ENCODE data around the gene MST1R. TPM values are rescaled to one million over a fixed set of nuclear protein-coding genes. Genes with fewer than 3 reads are reported as not detected.

The MST1R gene
- total RNA-seq, 1 experiment from 2014 or later = 39.0 TPM

DNA sequence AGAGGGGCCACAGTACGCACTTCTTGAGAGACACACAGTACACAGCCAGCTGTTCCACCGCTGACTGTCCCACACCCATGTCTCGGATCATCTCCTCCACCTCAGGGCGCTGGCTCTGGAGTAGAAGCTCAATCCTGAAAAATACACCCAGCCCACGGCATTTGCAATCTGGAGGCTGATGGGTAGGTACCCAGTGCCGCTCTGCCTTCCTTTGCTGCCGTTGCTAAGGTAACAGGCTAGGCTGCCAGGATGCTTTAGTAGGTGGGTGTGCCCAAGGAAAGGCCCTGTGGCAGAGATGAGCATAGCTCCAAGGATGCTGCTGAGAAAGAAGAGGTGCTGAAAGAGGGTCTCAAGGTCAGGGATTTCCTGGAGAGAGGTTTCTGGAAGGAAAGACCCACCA, 61.9 kb downstream of the MST1R start:
- no TSS peak for BruUV-seq (replicated peaks)
- no peak overlapping the region for H3K4me2 ChIP-seq (ENCODE audit: low read length)
- CTCF ChIA-PET = interaction anchor here (0.7 kb wide), 1 partner anchor 64 kb away, joined by 3 read pairs; no protein-coding TSS in a partner anchor
- no peaks in the 10 kb centered on the region for H3F3A ChIP-seq (ENCODE audit: low read length, unreplicated experiment)
- H3K36me3 ChIP-seq (ENCODE audit: low read depth, low read length) = peaks cover 47% of the 10 kb centered on the region
- no peak overlapping the region for H2AFZ ChIP-seq (ENCODE audit: low read length)
- POLR2A ChIA-PET (ENCODE audit: unreplicated experiment) = no interaction called here
- no peak overlapping the region for H3K27ac ChIP-seq (ENCODE audit: low read length)
- H3K9ac ChIP-seq (ENCODE audit: low read length) = no peak overlapping the region
- H3K9me3 ChIP-seq (ENCODE audit: low read length) = no peaks in the 10 kb centered on the region
- intact Hi-C loops (cut with micrococcal nuclease) = loop anchor here (1.0 kb wide), 1 partner anchor 64 kb away; no protein-coding TSS in a partner anchor
- no peak overlapping the region for H3K4me3 ChIP-seq (ENCODE audit: low read length)
- DNase-seq (no peak), ATAC-seq (no peak)
- TF ChIP-seq, protein P1, sequence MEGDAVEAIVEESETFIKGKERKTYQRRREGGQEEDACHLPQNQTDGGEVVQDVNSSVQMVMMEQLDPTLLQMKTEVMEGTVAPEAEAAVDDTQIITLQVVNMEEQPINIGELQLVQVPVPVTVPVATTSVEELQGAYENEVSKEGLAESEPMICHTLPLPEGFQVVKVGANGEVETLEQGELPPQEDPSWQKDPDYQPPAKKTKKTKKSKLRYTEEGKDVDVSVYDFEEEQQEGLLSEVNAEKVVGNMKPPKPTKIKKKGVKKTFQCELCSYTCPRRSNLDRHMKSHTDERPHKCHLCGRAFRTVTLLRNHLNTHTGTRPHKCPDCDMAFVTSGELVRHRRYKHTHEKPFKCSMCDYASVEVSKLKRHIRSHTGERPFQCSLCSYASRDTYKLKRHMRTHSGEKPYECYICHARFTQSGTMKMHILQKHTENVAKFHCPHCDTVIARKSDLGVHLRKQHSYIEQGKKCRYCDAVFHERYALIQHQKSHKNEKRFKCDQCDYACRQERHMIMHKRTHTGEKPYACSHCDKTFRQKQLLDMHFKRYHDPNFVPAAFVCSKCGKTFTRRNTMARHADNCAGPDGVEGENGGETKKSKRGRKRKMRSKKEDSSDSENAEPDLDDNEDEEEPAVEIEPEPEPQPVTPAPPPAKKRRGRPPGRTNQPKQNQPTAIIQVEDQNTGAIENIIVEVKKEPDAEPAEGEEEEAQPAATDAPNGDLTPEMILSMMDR (conservative IDR thresholded peaks at IDR 0.05; ENCODE audit: low read depth, low read length) = no peak
- TF ChIP-seq EZH2phosphoT487 (IDR thresholded peaks at IDR 0.05; ENCODE audit: borderline replicate concordance, low read length) = no peak
- no peak for TF ChIP-seq EZH2 (IDR thresholded peaks at IDR 0.05; ENCODE audit: low read length, unreplicated experiment)
- H3K27me3 ChIP-seq (ENCODE audit: low read length) = no peaks in the 10 kb centered on the region
- H3K79me2 ChIP-seq (ENCODE audit: low read length) = no peaks in the 10 kb centered on the region
- no peaks in the 10 kb centered on the region for H4K20me1 ChIP-seq (ENCODE audit: low read length)
- no peaks in the 10 kb centered on the region for H3K9me2 ChIP-seq (replicated peaks; ENCODE audit: low read length)
- peaks cover 4% of the 10 kb centered on the region; the same call in 1 of the 2 replicates for H3K4me1 ChIP-seq (ENCODE audit: insufficient read depth, low read length)

DNA sequence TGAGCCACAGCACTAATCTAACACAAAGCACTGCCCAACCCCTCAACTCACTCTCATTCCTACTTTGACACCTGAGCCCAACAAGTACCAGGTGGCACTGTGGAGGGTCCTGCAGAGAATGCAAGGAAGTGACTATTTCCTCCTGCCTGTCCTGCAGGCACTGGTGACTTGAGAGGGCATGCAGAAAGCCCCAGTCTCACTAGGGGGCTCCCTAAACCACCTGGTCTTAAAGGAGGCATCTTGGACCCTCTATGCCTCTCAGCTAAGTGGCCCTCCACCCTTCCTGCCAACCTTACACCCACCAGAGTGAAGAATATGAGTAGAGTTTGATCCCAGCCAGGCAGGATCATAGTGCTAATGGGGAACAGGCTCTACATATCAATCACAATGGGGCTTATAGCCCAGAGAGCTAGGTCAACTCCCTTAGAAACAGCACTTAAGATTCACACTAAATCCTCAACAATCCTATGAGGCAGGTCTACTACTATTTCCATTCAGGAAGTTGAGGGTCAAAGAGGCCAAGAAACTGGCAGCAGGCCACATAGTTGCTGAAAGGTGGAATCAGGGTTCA, 62.5 kb downstream of the MST1R start:
- peak; percentile 38 for DNase-seq
- no peaks in the 10 kb centered on the region for H3K9me3 ChIP-seq (ENCODE audit: low read length)
- BruUV-seq (replicated peaks) = no TSS peak
- no peak overlapping the region for H2AFZ ChIP-seq (ENCODE audit: low read length)
- H3K9me2 ChIP-seq (replicated peaks; ENCODE audit: low read length) = no peaks in the 10 kb centered on the region
- H3K4me2 ChIP-seq (ENCODE audit: low read length) = no peak overlapping the region
- no peak overlapping the region for H3K9ac ChIP-seq (ENCODE audit: low read length)
- peak; percentile 65 for ATAC-seq
- peaks cover 42% of the 10 kb centered on the region for H3K36me3 ChIP-seq (ENCODE audit: low read depth, low read length)
- intact Hi-C loops (cut with micrococcal nuclease) = loop anchor here (1.0 kb wide), 1 partner anchor 65 kb away; no protein-coding TSS in a partner anchor
- no peak overlapping the region for H3K4me3 ChIP-seq (ENCODE audit: low read length)
- CTCF ChIA-PET = interaction anchor here (0.7 to 0.9 kb wide), 2 partner anchors 65 to 66 kb away, joined by 3 read pairs; no protein-coding TSS in a partner anchor
- TF ChIP-seq, protein P1 (conservative IDR thresholded peaks at IDR 0.05; ENCODE audit: low read depth, low read length) = peak; percentile 66
- no peak for TF ChIP-seq EZH2 (IDR thresholded peaks at IDR 0.05; ENCODE audit: low read length, unreplicated experiment)
- no peaks in the 10 kb centered on the region for H3K27me3 ChIP-seq (ENCODE audit: low read length)
- no peaks in the 10 kb centered on the region for H3F3A ChIP-seq (ENCODE audit: low read length, unreplicated experiment)
- no peak overlapping the region for H3K27ac ChIP-seq (ENCODE audit: low read length)
- peaks cover 4% of the 10 kb centered on the region; the same call in 1 of the 2 replicates for H3K4me1 ChIP-seq (ENCODE audit: insufficient read depth, low read length)
- H4K20me1 ChIP-seq (ENCODE audit: low read length) = no peaks in the 10 kb centered on the region
- H3K79me2 ChIP-seq (ENCODE audit: low read length) = no peaks in the 10 kb centered on the region
- POLR2A ChIA-PET (ENCODE audit: unreplicated experiment) = interaction anchor here (0.6 kb wide), 1 partner anchor 38 kb away, joined by 3 read pairs; no protein-coding TSS in a partner anchor

DNA sequence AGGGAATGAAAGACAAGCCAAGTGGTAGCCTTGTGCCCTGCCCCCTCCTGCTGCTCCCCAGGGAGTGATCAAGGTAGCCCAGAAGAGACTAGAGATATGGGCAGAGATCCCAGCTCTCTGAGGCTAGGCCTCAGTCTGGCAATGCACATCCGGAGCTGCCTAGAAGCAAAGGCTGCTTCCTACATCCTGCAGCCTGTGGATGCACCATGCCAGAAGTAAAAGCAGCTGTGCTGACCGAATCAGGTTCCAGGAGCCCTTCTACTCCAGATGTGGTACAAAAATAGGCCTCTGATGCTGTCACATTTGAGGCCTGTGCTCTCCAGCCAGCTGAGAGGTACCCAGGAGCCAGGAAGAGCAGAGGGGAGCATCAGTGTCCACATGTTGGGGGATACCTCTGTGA, 63.3 kb downstream of the MST1R start:
- intact Hi-C loops (cut with micrococcal nuclease) = no loop called here
- Histone ChIP-seq H3K9ac (ENCODE audit: low read length) (no peak overlapping the region), H3K36me3 (ENCODE audit: low read depth, low read length) (peaks cover 35% of the 10 kb centered on the region), H3K4me1 (ENCODE audit: insufficient read depth, low read length) (peaks cover 4% of the 10 kb centered on the region; the same call in 1 of the 2 replicates), H2AFZ (ENCODE audit: low read length) (no peak overlapping the region), H3K27ac (ENCODE audit: low read length) (no peak overlapping the region), H3K79me2 (ENCODE audit: low read length) (no peaks in the 10 kb centered on the region), H3K4me3 (ENCODE audit: low read length) (no peak overlapping the region), H3K9me2 (replicated peaks; ENCODE audit: low read length) (no peaks in the 10 kb centered on the region), H3K27me3 (ENCODE audit: low read length) (no peaks in the 10 kb centered on the region), H3F3A (ENCODE audit: low read length, unreplicated experiment) (no peaks in the 10 kb centered on the region), H3K4me2 (ENCODE audit: low read length) (no peak overlapping the region), H4K20me1 (ENCODE audit: low read length) (no peaks in the 10 kb centered on the region), H3K9me3 (ENCODE audit: low read length) (no peaks in the 10 kb centered on the region)
- CTCF ChIA-PET = interaction anchor here (0.9 kb wide), 1 partner anchor 66 kb away, joined by 3 read pairs; no protein-coding TSS in a partner anchor
- BruUV-seq (replicated peaks) = no TSS peak
- ATAC-seq = no peak
- POLR2A ChIA-PET (ENCODE audit: unreplicated experiment) = no interaction called here
- DNase-seq = no peak
- TF ChIP-seq, protein P1 (conservative IDR thresholded peaks at IDR 0.05; ENCODE audit: low read depth, low read length) = no peak
- TF ChIP-seq EZH2phosphoT487 (IDR thresholded peaks at IDR 0.05; ENCODE audit: borderline replicate concordance, low read length) = no peak
- no peak for TF ChIP-seq EZH2 (IDR thresholded peaks at IDR 0.05; ENCODE audit: low read length, unreplicated experiment)

All from PC-3 (cell line).